ENCODE data around the gene RPL10A.
A peak's percentile ranks its signal among the peaks of the same experiment; 100 is the strongest.

Gene RPL10A

GRCh38 chr6:35449287-35449881 lies 18.8 kb upstream of the RPL10A start:
- peak; percentile 47 to 79 for DNase-seq

- no peak for DNase-seq
These were observed 16.6 kb upstream of the RPL10A start for GRCh38 chr6:35451354-35452182.

GRCh38 chr6:35452183-35453090 lies 15.8 kb upstream of the RPL10A start, which contains the start of gene FANCE:
Gene FANCE, plus strand, starts transcription at chr6:35452338. Its CDS starts 208 bp downstream, at chr6:35452546.
- DNase-seq, result peak; percentile 92 to 94

- no peak for DNase-seq
These were observed 15.0 kb upstream of the RPL10A start for GRCh38 chr6:35453236-35453635.

- DNase-seq, result no peak
These were observed 13.7 kb upstream of the RPL10A start for GRCh38 chr6:35454391-35455110.

GRCh38 chr6:35457907-35458306 lies 10.3 kb upstream of the RPL10A start:
- DNase-seq, result no peak

- no peak for DNase-seq
These were observed 6.9 kb upstream of the RPL10A start for GRCh38 chr6:35461270-35461669.

GRCh38 chr6:35463292-35463691 lies 4.9 kb upstream of the RPL10A start:
- no peak for DNase-seq

GRCh38 chr6:35465646-35466045 lies 2.6 kb upstream of the RPL10A start:
- DNase-seq, result no peak

- DNase-seq, result no peak
These were observed 964 bp downstream of the RPL10A start for GRCh38 chr6:35468980-35469750.

GRCh38 chr6:35469751-35470662 lies 1.8 kb downstream of the RPL10A start:
- peak in 1 of 2 donors; percentile 29 for DNase-seq

- DNase-seq, result no peak
These were observed 2.5 kb downstream of the RPL10A start for GRCh38 chr6:35470663-35471120.

GRCh38 chr6:35471836-35472345 lies 3.7 kb downstream of the RPL10A start:
- DNase-seq, result no peak

GRCh38 chr6:35473075-35473849 lies 5.1 kb downstream of the RPL10A start:
- DNase-seq, result no peak

GRCh38 chr6:35473850-35474130 lies 5.6 kb downstream of the RPL10A start:
- DNase-seq, result no peak

GRCh38 chr6:35474131-35474941 lies 6.1 kb downstream of the RPL10A start:
- no peak for DNase-seq

GRCh38 chr6:35474942-35475570 lies 6.9 kb downstream of the RPL10A start:
- DNase-seq, result no peak

- DNase-seq, result no peak
These were observed 7.4 kb downstream of the RPL10A start for GRCh38 chr6:35475573-35475972.
